GM21367 (cell line): ENCODE data around the gene CHSY3.

Experiments used
- ATAC-seq: cut with Tn5 transposase; IDR thresholded peaks from one replicate; pipeline ENCODE4 v1.9.1; 2021; ENCODE audit not compliant: unreplicated experiment

Gene CHSY3

GRCh38 chr5:130078661-130079060 lies 174.4 kb downstream of the CHSY3 start:
- ATAC-seq: no peak

- no peak for ATAC-seq
Observed at GRCh38 chr5:130090569-130091270, 186.5 kb downstream of the CHSY3 start.

- ATAC-seq: no peak
Observed at GRCh38 chr5:130092991-130093390, 188.7 kb downstream of the CHSY3 start.

GRCh38 chr5:130096483-130096882 lies 192.2 kb downstream of the CHSY3 start:
- no peak for ATAC-seq

GRCh38 chr5:130099008-130099407 lies 194.7 kb downstream of the CHSY3 start:
- ATAC-seq: no peak

GRCh38 chr5:130102375-130102774 lies 198.1 kb downstream of the CHSY3 start:
- ATAC-seq: peak; percentile 84

DNA sequence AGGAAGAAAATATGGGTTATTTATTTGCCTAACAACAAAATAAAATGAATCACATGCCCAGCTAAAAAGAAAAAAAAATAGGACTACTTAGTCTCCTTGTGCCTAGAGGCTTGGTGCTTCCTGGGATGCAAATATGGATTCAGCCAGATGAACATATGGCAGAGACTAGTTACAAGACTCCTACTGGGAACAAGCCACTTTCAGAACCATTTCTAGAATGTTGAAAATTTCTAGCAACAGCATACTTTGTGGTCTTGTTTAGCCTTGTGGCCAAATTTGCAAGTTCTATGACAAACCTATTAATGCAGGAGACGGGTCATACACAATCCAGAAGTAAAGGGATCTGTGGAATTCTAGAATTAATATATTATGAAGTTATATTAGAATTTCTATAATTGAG lies 198.7 kb downstream of the CHSY3 start:
- no peak for ATAC-seq

DNA sequence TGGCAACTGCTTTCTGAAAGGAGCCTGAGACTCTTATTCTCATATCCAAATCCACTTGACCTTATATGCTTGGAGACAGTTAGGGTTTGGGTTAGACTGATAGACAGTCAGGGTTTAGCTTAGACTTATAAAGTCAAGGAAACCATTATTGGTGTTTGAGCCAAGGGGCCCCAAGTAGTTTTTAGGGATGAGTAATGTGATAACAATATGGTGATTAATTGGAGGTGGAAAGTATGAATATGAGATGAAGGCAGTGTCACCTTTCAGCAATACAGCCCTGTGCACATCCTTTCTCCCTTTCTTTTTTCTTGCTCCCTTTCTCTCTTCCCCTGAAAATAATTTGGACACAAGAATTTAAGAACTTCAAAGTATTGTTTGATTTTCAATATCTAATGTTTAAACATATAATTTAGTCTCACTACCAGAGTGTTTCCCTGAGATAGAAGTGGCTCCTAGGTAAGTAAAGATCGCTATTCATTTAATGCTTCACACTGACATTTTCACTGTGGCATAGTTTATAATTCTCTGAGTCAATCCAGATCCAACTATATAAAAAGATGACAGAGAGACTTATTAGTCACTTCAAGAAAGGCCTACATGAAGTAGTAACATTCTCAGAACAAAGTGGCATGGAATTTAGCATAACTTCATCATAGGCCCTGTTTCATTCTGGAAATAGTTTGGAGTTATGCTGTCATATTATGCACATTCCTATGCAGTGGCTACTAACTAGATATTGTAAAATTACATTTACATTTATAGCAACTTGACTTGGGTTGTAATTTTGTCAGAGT lies 200.8 kb downstream of the CHSY3 start:
- no peak for ATAC-seq

DNA sequence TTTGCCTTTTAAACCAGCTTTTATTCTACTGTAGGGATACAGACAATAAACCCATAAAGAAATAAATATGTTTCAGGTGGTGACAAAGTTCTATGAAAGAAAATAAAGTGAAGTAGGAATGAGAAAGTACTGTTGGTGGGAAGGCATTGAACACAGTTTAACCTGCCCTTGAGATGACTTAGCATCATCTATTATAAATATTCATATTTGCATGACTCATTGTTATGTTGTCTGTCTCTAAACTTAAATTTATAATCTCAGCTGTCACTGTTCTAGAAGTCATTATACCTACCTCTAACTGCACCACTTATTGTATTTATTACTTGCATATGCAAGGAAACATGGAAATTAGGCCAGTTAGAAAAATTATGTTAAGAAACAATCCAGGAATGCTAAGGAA lies 202.2 kb downstream of the CHSY3 start:
- no peak for ATAC-seq

- ATAC-seq: peak; percentile 40
Observed at GRCh38 chr5:130109152-130109551, 204.9 kb downstream of the CHSY3 start.

DNA sequence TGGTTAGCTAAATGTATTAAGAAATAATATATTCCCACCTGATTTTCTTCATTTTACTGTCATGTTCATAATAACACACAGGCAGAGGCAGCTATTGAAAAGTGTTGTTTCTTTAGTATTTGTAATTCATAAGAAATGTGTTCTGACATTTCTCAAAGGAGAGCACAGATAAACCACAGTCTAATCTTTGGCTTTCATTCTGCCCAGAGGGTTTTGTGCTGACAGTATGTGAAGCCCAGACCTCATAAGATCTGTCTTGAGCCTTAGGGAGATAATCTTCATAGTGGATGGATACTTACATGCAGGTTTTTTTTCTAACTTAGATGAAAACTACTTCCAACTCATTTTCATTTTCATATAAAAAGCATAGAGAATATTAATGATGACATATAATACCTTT lies 206.1 kb downstream of the CHSY3 start:
- ATAC-seq: no peak

DNA sequence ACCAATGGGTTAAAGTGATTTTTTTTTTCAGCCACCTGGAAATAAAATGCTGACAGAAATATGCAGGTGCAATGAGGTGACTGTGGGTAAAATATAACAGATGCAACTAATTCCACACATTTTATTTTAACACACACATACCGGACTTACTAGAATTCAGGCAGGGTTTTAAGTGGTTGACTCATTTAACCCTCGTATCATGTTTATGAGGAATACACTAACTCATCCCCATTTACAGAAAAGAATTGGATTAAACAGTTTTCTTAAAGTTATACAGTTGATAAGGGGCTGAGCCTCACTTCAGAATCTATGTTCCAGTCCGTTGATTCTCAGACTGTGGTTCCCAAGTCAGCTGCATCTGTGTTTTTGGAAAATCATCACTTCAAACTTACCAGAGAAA lies 207.5 kb downstream of the CHSY3 start:
- no peak for ATAC-seq

DNA sequence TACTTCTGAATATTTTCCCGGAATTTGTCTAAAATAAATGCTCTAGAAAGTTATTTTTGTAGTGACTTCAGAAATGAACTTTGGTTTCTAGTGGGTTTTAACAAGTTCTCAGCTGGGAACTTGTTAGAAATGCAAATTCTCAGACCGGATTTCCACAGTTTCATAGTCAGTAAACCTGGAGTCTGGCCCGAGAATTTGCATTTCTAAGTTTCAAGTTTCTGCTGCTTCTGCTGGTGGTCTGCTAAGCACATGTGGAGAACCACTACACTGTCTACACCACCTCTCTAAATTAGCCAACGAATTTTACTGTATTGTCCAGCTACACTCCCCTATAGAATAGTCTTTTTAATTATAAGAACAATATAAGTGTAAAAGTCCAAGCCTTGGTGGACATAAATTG lies 208.0 kb downstream of the CHSY3 start:
- ATAC-seq: peak; percentile 92

DNA sequence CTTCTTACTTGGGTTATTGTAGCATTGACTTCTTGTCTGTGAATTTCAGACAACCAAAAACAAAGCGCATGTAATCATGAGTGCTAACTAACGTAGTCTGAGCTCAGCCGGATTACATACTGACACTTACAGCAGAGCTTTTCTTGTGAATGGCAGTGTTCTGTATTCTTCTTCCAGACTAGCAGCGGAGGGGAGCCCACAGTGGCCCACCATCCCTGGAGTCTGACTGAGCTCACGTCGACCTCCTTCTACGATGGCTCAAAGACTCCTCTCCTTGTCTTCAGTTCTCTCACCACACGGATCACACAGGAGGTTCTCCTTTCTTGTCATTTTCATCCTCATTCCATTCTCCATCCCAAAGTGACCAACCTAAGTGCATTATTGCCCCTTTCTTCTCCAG lies 211.4 kb downstream of the CHSY3 start:
- ATAC-seq: no peak

DNA sequence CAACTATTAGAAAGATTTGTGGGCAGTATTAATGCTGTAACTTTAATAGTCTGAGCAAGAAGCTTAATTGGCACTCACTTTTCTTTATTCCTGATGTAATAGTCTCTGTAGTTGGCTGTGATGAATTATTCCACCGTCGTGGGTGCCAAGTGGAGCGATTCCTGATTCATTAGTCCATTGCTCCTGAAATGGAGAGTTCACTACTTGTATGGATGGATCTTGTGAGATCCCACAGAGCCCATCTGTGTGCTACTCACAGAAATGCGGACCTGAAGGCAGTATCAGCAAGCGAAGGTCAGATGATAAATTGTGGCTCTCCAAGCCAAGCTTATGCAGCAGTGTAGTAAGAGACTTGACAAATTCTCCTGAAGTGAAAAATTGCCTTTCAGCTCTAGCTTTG lies 212.2 kb downstream of the CHSY3 start:
- no peak for ATAC-seq

GRCh38 chr5:130116972-130117371 lies 212.7 kb downstream of the CHSY3 start:
- no peak for ATAC-seq

GRCh38 chr5:130126746-130127145 lies 222.5 kb downstream of the CHSY3 start:
- ATAC-seq: no peak

GRCh38 chr5:130135506-130135905 lies 231.2 kb downstream of the CHSY3 start:
- no peak for ATAC-seq

DNA sequence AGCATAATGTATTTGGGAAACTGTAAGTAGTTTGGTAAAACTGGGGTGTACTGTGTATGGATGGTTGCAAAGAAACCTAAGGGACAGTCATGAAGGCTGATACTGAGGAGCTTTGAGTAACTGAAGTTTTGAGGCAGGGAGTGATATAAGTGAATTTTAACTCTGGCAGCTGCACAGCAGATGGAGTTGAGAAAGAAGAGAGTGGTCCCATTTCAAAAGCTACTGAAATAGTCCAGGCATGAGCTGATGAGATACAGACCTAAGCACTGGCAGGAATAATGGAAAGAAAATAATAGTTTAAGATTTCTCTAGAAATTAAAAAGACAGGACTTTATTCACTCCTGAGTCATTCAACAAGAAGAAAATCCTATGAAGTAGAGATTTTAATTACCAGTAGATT lies 232.0 kb downstream of the CHSY3 start:
- ATAC-seq: no peak

DNA sequence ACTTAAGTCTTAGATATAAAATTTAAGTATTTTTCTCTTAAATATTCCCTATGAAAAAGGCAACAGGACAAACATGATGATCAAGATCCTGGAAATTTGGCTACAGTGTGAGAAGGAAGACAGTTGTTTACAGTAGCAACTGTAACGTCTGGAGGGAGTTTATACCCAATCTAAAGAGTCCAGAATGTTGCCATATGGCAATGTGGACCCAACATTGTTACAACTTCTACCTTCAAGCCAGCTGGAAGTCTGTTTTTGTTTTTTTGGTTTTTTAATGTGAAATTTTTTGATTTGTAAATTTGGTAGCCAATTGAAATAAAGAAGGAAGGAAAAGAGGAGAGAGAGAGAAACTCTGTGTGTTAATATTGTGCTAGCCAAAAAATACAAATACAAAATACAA lies 233.4 kb downstream of the CHSY3 start:
- ATAC-seq: no peak

DNA sequence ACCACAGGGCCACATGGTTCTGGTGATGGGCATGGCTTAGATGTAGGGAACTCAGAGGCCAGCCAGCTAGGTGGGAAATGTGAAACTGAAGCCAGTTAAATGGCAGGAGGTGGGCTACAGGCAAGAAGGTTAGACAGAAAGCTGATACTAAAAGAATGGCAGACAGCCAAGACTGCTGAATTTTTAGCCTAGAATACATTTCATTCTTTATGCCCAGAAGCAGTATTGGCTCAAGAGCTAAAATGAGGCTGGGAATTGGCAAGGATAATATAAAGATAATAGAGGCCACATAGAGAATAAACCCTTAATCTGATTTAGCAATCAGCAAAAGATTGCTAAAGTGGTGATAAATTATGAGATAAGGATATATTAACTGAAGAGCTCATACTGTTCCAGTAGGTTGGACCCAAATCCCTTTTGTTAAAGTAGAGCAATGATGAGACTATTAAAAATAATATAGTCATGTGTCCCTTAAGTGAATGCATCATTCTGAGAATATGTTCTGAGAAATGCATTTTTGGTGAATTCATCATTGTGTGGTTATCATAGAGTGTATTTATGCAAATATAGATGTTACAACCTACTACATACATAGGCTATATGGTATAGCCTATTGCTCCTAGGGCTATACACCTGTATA lies 234.3 kb downstream of the CHSY3 start:
- ATAC-seq: no peak

DNA sequence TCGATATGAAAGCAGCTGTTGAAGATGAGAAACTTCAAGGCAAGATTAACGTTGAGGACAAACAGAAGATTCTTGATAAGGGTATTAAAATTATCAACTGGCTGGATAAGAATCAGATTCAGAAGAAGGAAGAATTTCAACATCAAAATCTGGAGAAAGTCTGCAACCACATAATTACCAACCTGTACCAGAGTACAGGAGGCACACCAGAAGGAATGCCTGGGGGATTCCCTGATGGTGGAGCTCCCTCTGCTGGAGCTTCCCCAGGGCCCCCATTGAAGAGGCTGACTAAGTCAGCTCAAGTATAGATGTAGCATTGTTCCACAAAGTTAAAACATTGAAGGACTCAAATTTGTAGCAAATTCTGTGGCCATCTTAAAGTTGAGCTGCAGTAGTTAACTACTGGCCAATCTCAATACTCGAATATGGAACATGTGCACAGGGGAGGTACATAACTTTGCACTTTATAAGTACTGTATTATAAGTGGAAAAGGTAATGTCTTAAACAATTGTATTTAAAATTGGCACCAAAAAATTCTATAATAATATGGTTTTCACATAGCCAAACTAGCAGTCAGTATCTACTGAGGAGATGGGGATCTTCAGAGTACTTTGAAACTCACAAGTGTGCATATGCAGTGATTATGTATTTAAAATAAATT lies 237.5 kb downstream of the CHSY3 start:
- ATAC-seq: peak; percentile 96
